HepG2 (cell line): ENCODE measurements around the gene ISCA2.

ENCODE experiments used
- CTCF ChIP-seq: sonication (generic); formaldehyde crosslinking; IDR thresholded peaks from 2 replicates; pipeline ENCODE4 v1.5.0; 2020; ENCODE audit warnings: mild to moderate bottlenecking, missing genetic modification reagents, moderate library complexity
- FOXA1 ChIP-seq, 2 experiments: fragments of 450-650 bp in 1 of 2; sonication (generic) in 1 of 2; formaldehyde crosslinking in 1 of 2; IDR thresholded peaks; 2 replicates each; pipeline versions ENCODE4 v1.4.0 to v1.6.1; 2016 to 2020; ENCODE audit warnings: missing genetic modification reagents in 1 of 2
- MAFF ChIP-seq: IDR thresholded peaks from 2 replicates; pipeline ENCODE4 v1.6.1; 2011; ENCODE audit warnings: low read depth, low read length, improper control_type of control experiment
- POLR2A ChIP-seq, 2 experiments: IDR thresholded peaks; 2 replicates each; pipeline ENCODE4 v1.6.1; 2011; ENCODE audit warnings: low read depth in 2 of 2, low read length in 2 of 2, mild to moderate bottlenecking in 1 of 2, moderate library complexity in 1 of 2; ENCODE audit not compliant: insufficient read depth in 1 of 2
- PREB ChIP-seq: sonication (generic); formaldehyde crosslinking; IDR thresholded peaks from 2 replicates; pipeline ENCODE4 v1.4.0; 2020; ENCODE audit warnings: missing genetic modification reagents
- RBFOX2 ChIP-seq: fragments of 200-400 bp; formaldehyde crosslinking; IDR thresholded peaks from 2 replicates; pipeline ENCODE4 v1.6.1; 2017; ENCODE audit warnings: low read depth, mild to moderate bottlenecking, low read length
- TCF7 ChIP-seq: sonication (generic); IDR thresholded peaks from 2 replicates; pipeline ENCODE4 v1.6.1; 2016; ENCODE audit warnings: antibody characterized with exemption, low read depth
- U2AF1 ChIP-seq: fragments of 200-400 bp; formaldehyde crosslinking; optimal IDR thresholded peaks from 2 replicates; pipeline ENCODE3; 2017; ENCODE audit warnings: mild to moderate bottlenecking, low read depth, low read length

- no peak for TF ChIP-seq TCF7
- TF ChIP-seq MAFF, result no peak
- TF ChIP-seq RBFOX2, result no peak
- TF ChIP-seq U2AF1, result no peak
- no peak for TF ChIP-seq CTCF (CRISPR knock-in tag)
- no peak for TF ChIP-seq PREB (CRISPR knock-in tag)
- TF ChIP-seq POLR2A (IDR thresholded peaks at IDR 0.05; ENCODE audit: insufficient read depth in 1 of 2, low read depth in 2 of 2, low read length in 2 of 2), result no peak
- TF ChIP-seq FOXA1 (IDR thresholded peaks at IDR 0.05), result no peak
- TF ChIP-seq FOXA1 (CRISPR knock-in tag; IDR thresholded peaks at IDR 0.05), result no peak
Observed at GRCh38 chr14:74516451-74517160, 23.0 kb downstream of the ISCA2 start.
